ENCODE data around the gene SFXN3. TPM values are rescaled to one million over a fixed set of nuclear protein-coding genes. Genes with fewer than 3 reads are reported as not detected.

Gene SFXN3
- total RNA-seq = 77.7 and 123 TPM in 2 replicates

DNA sequence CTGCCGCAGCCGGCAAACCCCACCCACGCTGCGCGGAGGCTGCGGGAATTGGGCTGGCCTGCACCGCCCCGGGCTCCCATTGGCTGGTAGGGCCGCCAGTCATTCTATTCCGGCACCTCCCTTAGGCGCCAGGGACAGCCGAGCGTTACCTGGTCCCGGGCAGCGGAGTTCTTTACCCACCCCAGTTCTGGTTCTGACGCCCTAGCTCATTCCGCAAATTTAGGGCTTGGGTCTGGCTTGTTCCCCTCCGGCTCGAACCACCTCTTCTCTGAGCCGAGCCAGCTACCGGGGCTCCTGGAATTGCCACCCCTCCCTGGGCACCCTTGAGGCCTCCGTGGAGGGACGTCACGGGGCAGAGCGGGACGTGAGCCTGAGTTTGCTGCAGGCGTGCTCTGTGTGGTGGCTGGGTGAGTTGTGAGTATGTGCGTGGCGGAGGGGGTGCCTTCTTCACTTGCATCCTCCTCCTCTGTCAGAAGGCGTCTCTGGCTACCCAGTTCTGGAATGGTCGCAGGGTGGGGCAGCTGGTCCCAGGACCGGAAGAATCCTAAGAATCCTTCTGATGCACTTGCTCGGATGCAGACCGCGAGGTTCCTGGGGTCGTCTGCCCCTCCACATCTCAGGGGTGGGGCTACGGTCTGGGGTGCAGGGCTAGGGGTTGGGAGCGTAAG lies at the start of gene SFXN3, which contains the start of gene PDZD7:
SFXN3 (plus strand) TSS at position 107 of the 668 bp plus-strand sequence. CDS start 3,461 bp downstream, outside the sequence.
PDZD7 (minus strand) TSS at position 2 of the 668 bp plus-strand sequence. CDS start 910 bp downstream, outside the sequence.

DNA sequence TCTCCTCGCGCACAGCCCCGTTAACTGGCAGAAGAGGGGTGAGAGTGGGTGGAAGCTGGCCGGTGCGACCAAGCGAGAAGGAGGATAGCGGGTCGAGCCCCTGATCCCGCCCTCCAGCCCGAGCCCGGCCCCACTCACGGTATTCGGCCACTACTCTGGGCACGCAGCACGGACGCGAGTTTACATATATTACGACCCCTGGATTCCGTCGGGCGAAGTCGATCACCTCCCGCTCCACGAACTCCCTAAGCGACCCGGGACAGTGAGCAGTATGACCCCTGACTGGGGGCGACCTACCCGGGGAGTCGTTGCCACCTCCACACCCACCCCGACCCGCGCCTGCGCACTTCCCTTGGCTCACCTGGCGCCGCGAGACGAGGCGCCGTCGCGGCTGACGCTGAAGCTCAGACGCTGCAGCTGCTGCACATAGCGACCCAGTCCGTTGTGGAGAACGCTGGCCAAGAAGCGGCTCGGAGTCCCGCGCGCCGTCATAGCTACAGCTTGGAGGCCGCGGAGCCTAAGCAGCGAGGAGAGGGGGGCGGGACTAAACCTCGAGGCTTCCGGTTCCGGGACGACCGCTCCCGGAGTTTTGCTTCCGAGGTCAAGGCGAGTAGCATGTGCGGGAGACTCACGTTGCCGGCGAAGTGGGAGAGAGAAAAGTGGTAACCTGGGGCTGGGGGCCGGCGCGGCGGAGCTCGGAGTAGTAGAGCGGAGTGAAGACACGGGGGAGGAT lies 43.9 kb upstream of the SFXN3 start, which contains the start of the genes MRPL43 and TWNK:
MRPL43 (minus strand) TSS at position 546 of the 733 bp plus-strand sequence; CDS start at position 492, 54 bp downstream.
TWNK (plus strand) TSS at position 592 of the 733 bp plus-strand sequence. CDS start 668 bp downstream, outside the sequence.

DNA sequence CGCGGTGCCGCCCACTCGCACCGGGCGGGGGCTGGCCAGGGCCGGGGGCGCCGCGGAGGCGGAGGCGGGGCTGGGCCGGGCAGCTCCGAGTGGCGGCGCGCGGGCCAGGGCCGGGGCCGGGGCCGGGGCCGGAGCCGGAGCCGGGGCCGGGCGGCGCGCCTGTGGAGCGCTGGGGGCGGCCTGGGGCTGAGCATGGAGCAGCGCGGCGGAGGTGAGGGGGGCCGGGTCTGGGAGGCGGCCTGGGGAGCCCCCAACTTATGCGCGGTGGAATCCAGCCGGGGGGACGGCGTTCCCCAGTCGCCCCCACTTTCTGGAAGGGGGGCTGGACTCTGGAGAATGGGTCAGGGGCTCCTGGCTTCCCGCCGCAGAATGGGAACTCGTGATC lies 31.3 kb upstream of the SFXN3 start, which contains the start of gene LZTS2:
LZTS2 (plus strand) TSS at position 67 of the 385 bp plus-strand sequence. CDS start 2,731 bp downstream, outside the sequence.

DNA sequence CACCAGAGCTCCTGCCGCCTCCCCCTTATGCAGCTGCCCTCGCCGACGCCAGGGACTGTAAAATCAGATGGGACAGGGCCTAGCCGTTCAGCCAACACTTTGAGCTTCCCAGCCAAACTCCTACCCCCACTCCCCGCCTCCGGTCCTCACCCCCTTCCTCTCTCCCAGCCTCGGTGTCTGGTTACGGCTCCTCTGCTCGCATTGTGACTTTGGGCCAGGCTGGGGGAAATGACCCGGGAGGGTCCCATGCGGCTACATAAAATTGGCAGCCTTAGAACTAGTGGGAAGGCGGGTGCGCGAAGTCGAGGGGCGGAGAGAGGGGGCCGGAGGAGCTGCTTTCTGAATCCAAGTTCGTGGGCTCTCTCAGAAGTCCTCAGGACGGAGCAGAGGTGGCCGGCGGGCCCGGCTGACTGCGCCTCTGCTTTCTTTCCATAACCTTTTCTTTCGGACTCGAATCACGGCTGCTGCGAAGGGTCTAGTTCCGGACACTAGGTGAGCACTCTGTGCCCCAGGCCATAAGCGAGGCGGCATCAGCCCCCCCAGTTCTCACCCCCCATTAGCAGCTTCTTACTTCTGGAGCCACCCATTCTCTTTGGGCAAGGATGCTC lies 30.7 kb downstream of the SFXN3 start, which contains the start of gene KAZALD1:
KAZALD1 (plus strand) TSS at position 366 of the 608 bp plus-strand sequence. CDS start 604 bp downstream, outside the sequence.

Other genes starting within 250 kb of the SFXN3 start
- 24.2 and 31.4 TPM in 2 replicates for gene SLF2, start 118.3 kb upstream of the SFXN3 start, total RNA-seq
- gene SEMA4G, start 61.7 kb upstream of the SFXN3 start, total RNA-seq = 1.9 and 2.9 TPM in 2 replicates
- 51.0 and 52.3 TPM in 2 replicates for gene MRPL43, start 43.7 kb upstream of the SFXN3 start, total RNA-seq
- gene TWNK, start 43.7 kb upstream of the SFXN3 start, total RNA-seq = 5.3 and 5.6 TPM in 2 replicates
- gene LZTS2, start 31.4 kb upstream of the SFXN3 start, total RNA-seq = 88.2 and 90.0 TPM in 2 replicates
- 0.38 and 1.3 TPM in 2 replicates for gene PDZD7, start 105 bp upstream of the SFXN3 start, total RNA-seq
- gene KAZALD1, start 30.8 kb downstream of the SFXN3 start, total RNA-seq = 0.33 and 0.57 TPM in 2 replicates
- not detected in 2 replicates for gene TLX1, start 100.1 kb downstream of the SFXN3 start, total RNA-seq
- gene LBX1, start 198.2 kb downstream of the SFXN3 start, total RNA-seq = not detected in 2 replicates